GM18951 (cell line): ENCODE measurements around the gene ZNF787.
"Not testable (repeated sequence)": the region's sequence is repeated elsewhere in the genome, so short reads cannot be mapped to it uniquely, and the experiment has no call there.

Experiments used
- POLR2A ChIP-seq: IDR thresholded peaks from 4 replicates; pipeline ENCODE4 v1.6.1; 2011; ENCODE audit warnings: mild to moderate bottlenecking; ENCODE audit not compliant: insufficient read length, insufficient read depth; ENCODE audit errors: extremely low read depth
- in situ Hi-C: fragments of 300-500 bp; cut with MboI; formaldehyde crosslinking; loops from one replicate; pipeline ENCODE4 v1.12.0; 2022; ENCODE audit warnings: low sequenced_read_pairs, mixed read lengths, inconsistent platforms; ENCODE audit not compliant: unreplicated experiment

The ZNF787 gene

GRCh38 chr19:56152644-56153043 is 31.5 kb upstream of the ZNF787 start:
- in situ Hi-C loops: no loop called here
- no peak for TF ChIP-seq POLR2A

GRCh38 chr19:56150358-56150757 is 29.3 kb upstream of the ZNF787 start:
- TF ChIP-seq POLR2A: no peak
- in situ Hi-C loops: no loop called here

GRCh38 chr19:56149656-56150038 is 28.6 kb upstream of the ZNF787 start:
- no peak for TF ChIP-seq POLR2A
- in situ Hi-C loops: no loop called here

- in situ Hi-C loops: not testable (repeated sequence)
Measured at GRCh38 chr19:56148955-56149655, 28.0 kb upstream of the ZNF787 start.

- in situ Hi-C loops: no loop called here
- TF ChIP-seq POLR2A: no peak
Measured at GRCh38 chr19:56148096-56148495, 27.0 kb upstream of the ZNF787 start.

- in situ Hi-C loops: no loop called here
Measured at GRCh38 chr19:56147307-56147706, 26.2 kb upstream of the ZNF787 start.

GRCh38 chr19:56146904-56147303 is 25.8 kb upstream of the ZNF787 start:
- in situ Hi-C loops: no loop called here
- no peak for TF ChIP-seq POLR2A

More at GRCh38 chr19:56147307-56147706, 26.2 kb upstream of the ZNF787 start:
- no peak for TF ChIP-seq POLR2A

- TF ChIP-seq POLR2A: no peak
- in situ Hi-C loops: no loop called here
Measured at GRCh38 chr19:56145698-56146097, 24.6 kb upstream of the ZNF787 start.

GRCh38 chr19:56144831-56145230 is 23.7 kb upstream of the ZNF787 start:
- no peak for TF ChIP-seq POLR2A
- in situ Hi-C loops: no loop called here

GRCh38 chr19:56144376-56144775 is 23.3 kb upstream of the ZNF787 start:
- in situ Hi-C loops: no loop called here
- TF ChIP-seq POLR2A: no peak

- in situ Hi-C loops: no loop called here
- TF ChIP-seq POLR2A: no peak
Measured at GRCh38 chr19:56142897-56143434, 21.9 kb upstream of the ZNF787 start.

- in situ Hi-C loops: no loop called here
- TF ChIP-seq POLR2A: no peak
Measured at GRCh38 chr19:56142087-56142787, 21.1 kb upstream of the ZNF787 start.

- in situ Hi-C loops: no loop called here
- TF ChIP-seq POLR2A: no peak
Measured at GRCh38 chr19:56141417-56141993, 20.4 kb upstream of the ZNF787 start.
